8988T (cell line): ENCODE measurements around the gene NT5C3A.

Experiments
- DNase-seq: peaks from one replicate; pipeline ENCODE4 v3.0.0; 2011

NT5C3A gene

GRCh38 chr7:33075818-33076518 is 13.4 kb upstream of the NT5C3A start:
- no peak for DNase-seq

GRCh38 chr7:33073243-33073642 is 10.7 kb upstream of the NT5C3A start:
- DNase-seq, result no peak

- no peak for DNase-seq
Observed at GRCh38 chr7:33072471-33072870, 9.9 kb upstream of the NT5C3A start.

- DNase-seq, result no peak
Observed at GRCh38 chr7:33070831-33071230, 8.3 kb upstream of the NT5C3A start.

- DNase-seq, result no peak
Observed at GRCh38 chr7:33070277-33070676, 7.7 kb upstream of the NT5C3A start.

- no peak for DNase-seq
Observed at GRCh38 chr7:33067921-33068320, 5.3 kb upstream of the NT5C3A start.

GRCh38 chr7:33066771-33067170 is 4.2 kb upstream of the NT5C3A start:
- DNase-seq, result no peak

GRCh38 chr7:33065981-33066380 is 3.4 kb upstream of the NT5C3A start:
- no peak for DNase-seq

GRCh38 chr7:33062782-33063443 is 337 bp upstream of the NT5C3A start:
- peak; percentile 73 for DNase-seq

GRCh38 chr7:33061282-33061937 is 1.2 kb downstream of the NT5C3A start:
- DNase-seq, result no peak

- no peak for DNase-seq
Observed at GRCh38 chr7:33059635-33060034, 2.9 kb downstream of the NT5C3A start.

- no peak for DNase-seq
Observed at GRCh38 chr7:33055158-33055557, 7.4 kb downstream of the NT5C3A start.

GRCh38 chr7:33054261-33054964 is 8.2 kb downstream of the NT5C3A start:
- DNase-seq, result no peak

- DNase-seq, result no peak
Observed at GRCh38 chr7:33053721-33054120, 8.9 kb downstream of the NT5C3A start.

- DNase-seq, result no peak
Observed at GRCh38 chr7:33050535-33051318, 11.8 kb downstream of the NT5C3A start.

- no peak for DNase-seq
Observed at GRCh38 chr7:33048704-33049103, 13.9 kb downstream of the NT5C3A start.

GRCh38 chr7:33048257-33048656 is 14.3 kb downstream of the NT5C3A start:
- DNase-seq, result no peak

- DNase-seq, result no peak
Observed at GRCh38 chr7:33044986-33045385, 17.6 kb downstream of the NT5C3A start.

- no peak for DNase-seq
Observed at GRCh38 chr7:33044401-33044718, 18.2 kb downstream of the NT5C3A start.

GRCh38 chr7:33043501-33044400 is 18.8 kb downstream of the NT5C3A start:
- no peak for DNase-seq

- no peak for DNase-seq
Observed at GRCh38 chr7:33041631-33042428, 20.7 kb downstream of the NT5C3A start.
